HepG2 (cell line): Measurements from ENCODE around the gene P2RX5. TPM values are rescaled to one million over a fixed set of nuclear protein-coding genes. Genes with fewer than 3 reads are reported as not detected.

Source experiments
- AKAP8 ChIP-seq: sonication (generic); formaldehyde crosslinking; IDR thresholded peaks from 2 replicates; pipeline ENCODE4 v1.5.1; 2020; ENCODE audit warnings: mild to moderate bottlenecking, missing genetic modification reagents
- ASH2L ChIP-seq: fragments of 300-600, 200-600 bp; sonication (generic); IDR thresholded peaks from 2 replicates; pipeline ENCODE4 v1.7.0; 2017; ENCODE audit warnings: low read depth, mild to moderate bottlenecking, moderate library complexity, mixed read lengths, low read length; ENCODE audit not compliant: insufficient read length
- CREM ChIP-seq, 2 experiments: sonication (generic) in 1 of 2; formaldehyde crosslinking in 1 of 2; IDR thresholded peaks; 2 replicates each; pipeline versions ENCODE4 v1.4.0 to v1.6.1; 2016 to 2020; ENCODE audit warnings: antibody characterized with exemption in 1 of 2, mild to moderate bottlenecking in 1 of 2, missing genetic modification reagents in 1 of 2
- KDM2A ChIP-seq: sonication (generic); formaldehyde crosslinking; IDR thresholded peaks from 2 replicates; pipeline ENCODE4 v1.4.0; 2020; ENCODE audit warnings: low read depth, missing genetic modification reagents, borderline replicate concordance
- MATR3 ChIP-seq: sonication (generic); formaldehyde crosslinking; IDR thresholded peaks from 2 replicates; pipeline ENCODE4 v1.4.0; 2020; ENCODE audit warnings: missing genetic modification reagents
- MAZ ChIP-seq, 2 experiments: sonication (generic) in 1 of 2; formaldehyde crosslinking in 1 of 2; IDR thresholded peaks; 2 replicates each; pipeline versions ENCODE4 v1.5.0 to v1.6.1; 2012 to 2020; ENCODE audit warnings: low read depth in 2 of 2, mild to moderate bottlenecking in 2 of 2, borderline replicate concordance in 1 of 2, improper control_type of control experiment in 1 of 2, low read length in 1 of 2, missing genetic modification reagents in 1 of 2, moderate library complexity in 1 of 2
- MTA1 ChIP-seq: sonication (generic); formaldehyde crosslinking; IDR thresholded peaks from 2 replicates; pipeline ENCODE4 v1.4.0; 2020; ENCODE audit warnings: missing genetic modification reagents, mild to moderate bottlenecking, borderline replicate concordance
- MYNN ChIP-seq: sonication (generic); formaldehyde crosslinking; IDR thresholded peaks from 2 replicates; pipeline ENCODE4 v1.4.0; 2020; ENCODE audit warnings: mild to moderate bottlenecking, low read depth, missing genetic modification reagents
- PLRG1 ChIP-seq: fragments of 450-650 bp; conservative IDR thresholded peaks from 2 replicates; pipeline ENCODE4 v1.6.1; 2016
- PPARG ChIP-seq: conservative IDR thresholded peaks from 2 replicates; pipeline ENCODE4 v1.6.1; 2016; ENCODE audit warnings: missing biosample characterization, missing genetic modification reagents
- SCMH1 ChIP-seq: sonication (generic); formaldehyde crosslinking; IDR thresholded peaks from 2 replicates; pipeline ENCODE4 v1.9.0; 2021; ENCODE audit warnings: missing genetic modification reagents, mild to moderate bottlenecking, borderline replicate concordance
- ZBTB21 ChIP-seq: sonication (generic); formaldehyde crosslinking; IDR thresholded peaks from 2 replicates; pipeline ENCODE4 v1.4.0; 2020; ENCODE audit warnings: missing genetic modification reagents
- ZNF530 ChIP-seq: sonication (generic); formaldehyde crosslinking; IDR thresholded peaks from 2 replicates; pipeline ENCODE4 v1.5.0; 2020; ENCODE audit warnings: low read depth, mild to moderate bottlenecking, missing genetic modification reagents
- ZNF773 ChIP-seq: sonication (generic); formaldehyde crosslinking; IDR thresholded peaks from 2 replicates; pipeline ENCODE4 v1.4.0; 2020; ENCODE audit warnings: missing genetic modification reagents, borderline replicate concordance
- polyA plus RNA-seq, 8 experiments: library from polyadenylated mRNA; depleted of rRNA in 3 of 8; stranded (reverse) in 7 of 8; unstranded in 1 of 8; fragments of >200 nt; fragmentation: Illumina TruSeq in 4 of 8; extraction: Trizol in 4 of 8; gene quantifications; 2 replicates each; pipeline versions ENCODE4 v1.2.1 to v1.2.3, GENCODE V29; 2011 to 2016; ENCODE audit warnings: low read depth in 4 of 8, missing spikeins in 1 of 8, mixed read lengths in 1 of 8; ENCODE audit not compliant: insufficient read depth in 1 of 8
- total RNA-seq, 5 experiments: library from RNA; depleted of rRNA; stranded (reverse); fragments of >200 nt; fragmentation: Illumina TruSeq; extraction: Trizol; gene quantifications; 2 replicates each; pipeline ENCODE4 v1.2.3, GENCODE V29; 2016; ENCODE audit warnings: low read depth in 1 of 5
- TF ChIP-seq, protein P1 (sequence below): sonication (generic); formaldehyde crosslinking; IDR thresholded peaks from 2 replicates; pipeline ENCODE4 v1.5.0; 2020; ENCODE audit warnings: mild to moderate bottlenecking, missing genetic modification reagents
- TF ChIP-seq, protein P2 (sequence below): sonication (generic); formaldehyde crosslinking; IDR thresholded peaks from 2 replicates; pipeline ENCODE4 v1.4.0; 2020; ENCODE audit warnings: missing genetic modification reagents
- TF ChIP-seq, protein P3 (sequence below): IDR thresholded peaks from 2 replicates; pipeline ENCODE4 v1.6.1; 2016; ENCODE audit warnings: control low read depth
- TF ChIP-seq, protein P4 (sequence below): sonication (generic); formaldehyde crosslinking; IDR thresholded peaks from 2 replicates; pipeline ENCODE4 v1.4.0; 2020; ENCODE audit warnings: mild to moderate bottlenecking, missing genetic modification reagents
- TF ChIP-seq, protein P5 (sequence below): sonication (generic); formaldehyde crosslinking; IDR thresholded peaks from 2 replicates; pipeline ENCODE4 v1.5.0; 2020; ENCODE audit warnings: missing genetic modification reagents

The P2RX5 gene
- total and polyA plus RNA-seq, 2 of the 13 experiments (the other 11 are each of a cell fraction or from before 2014, with no cell fraction given) = 0.95 to 1.7 TPM

DNA sequence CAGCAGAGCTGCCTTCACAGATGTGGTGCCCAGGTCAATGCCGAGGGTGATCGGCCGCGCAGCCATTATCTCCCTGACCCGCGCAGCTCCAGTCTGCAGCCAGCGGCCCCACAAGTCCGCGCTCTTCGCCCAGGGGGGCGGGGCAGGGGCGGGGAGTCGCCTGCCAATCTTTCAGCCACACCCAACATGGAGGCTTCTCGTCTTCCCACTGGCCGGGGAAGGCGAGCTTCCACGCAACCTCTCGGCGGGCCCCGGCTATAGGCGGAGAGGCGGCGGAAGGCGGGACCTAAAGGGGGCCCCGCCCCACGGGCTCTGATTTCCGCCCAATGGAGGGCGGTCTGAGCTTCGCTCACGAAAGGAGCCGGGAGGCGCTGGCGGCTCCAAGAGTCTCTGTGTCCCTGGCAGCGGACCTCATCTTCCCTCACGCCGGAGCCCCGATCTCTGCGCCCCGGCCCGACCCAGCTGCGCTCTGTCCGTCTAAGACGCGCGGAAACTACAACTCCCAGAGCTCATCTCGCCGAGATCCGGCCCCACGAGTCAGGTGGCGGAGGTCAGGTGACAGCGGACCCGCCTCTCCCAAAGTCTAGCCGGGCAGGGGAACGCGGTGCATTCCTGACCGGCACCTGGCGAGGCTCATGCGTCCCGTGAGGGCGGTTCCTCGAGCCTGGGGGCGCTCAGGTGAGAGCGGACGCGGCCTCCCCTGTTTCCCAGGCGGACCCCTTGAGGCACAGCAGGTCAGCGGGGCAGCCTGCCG lies 59.6 kb downstream of the P2RX5 start, which contains the start of the genes CTNS and SHPK (continued):
- TF ChIP-seq ASH2L (peak; percentile 70), AKAP8 (CRISPR knock-in tag) (peak; percentile 47; the same call in 1 of the 2 replicates), KDM2A (CRISPR knock-in tag) (peak; percentile 69), CREM (IDR thresholded peaks at IDR 0.05) (peak; percentile 82), CREM (CRISPR knock-in tag; IDR thresholded peaks at IDR 0.05) (no peak), ZNF530 (no peak), MTA1 (CRISPR knock-in tag) (no peak), MYNN (CRISPR knock-in tag) (no peak), PPARG (CRISPR knock-in tag) (0 out of 2 replicates have a peak, but pooled peaks have one; percentile 13), MATR3 (no peak), PLRG1 (no peak), SCMH1 (no peak), MAZ (IDR thresholded peaks at IDR 0.05; ENCODE audit: borderline replicate concordance, low read depth, low read length) (no peak; the same call in none of the 2 replicates), MAZ (CRISPR knock-in tag; IDR thresholded peaks at IDR 0.05; ENCODE audit: low read depth) (peak; percentile 56; the same call in 1 of the 2 replicates), ZNF773 (CRISPR knock-in tag) (no peak; the same call in 1 of the 2 replicates), ZBTB21 (CRISPR knock-in tag) (no peak)
- TF ChIP-seq, protein P1, sequence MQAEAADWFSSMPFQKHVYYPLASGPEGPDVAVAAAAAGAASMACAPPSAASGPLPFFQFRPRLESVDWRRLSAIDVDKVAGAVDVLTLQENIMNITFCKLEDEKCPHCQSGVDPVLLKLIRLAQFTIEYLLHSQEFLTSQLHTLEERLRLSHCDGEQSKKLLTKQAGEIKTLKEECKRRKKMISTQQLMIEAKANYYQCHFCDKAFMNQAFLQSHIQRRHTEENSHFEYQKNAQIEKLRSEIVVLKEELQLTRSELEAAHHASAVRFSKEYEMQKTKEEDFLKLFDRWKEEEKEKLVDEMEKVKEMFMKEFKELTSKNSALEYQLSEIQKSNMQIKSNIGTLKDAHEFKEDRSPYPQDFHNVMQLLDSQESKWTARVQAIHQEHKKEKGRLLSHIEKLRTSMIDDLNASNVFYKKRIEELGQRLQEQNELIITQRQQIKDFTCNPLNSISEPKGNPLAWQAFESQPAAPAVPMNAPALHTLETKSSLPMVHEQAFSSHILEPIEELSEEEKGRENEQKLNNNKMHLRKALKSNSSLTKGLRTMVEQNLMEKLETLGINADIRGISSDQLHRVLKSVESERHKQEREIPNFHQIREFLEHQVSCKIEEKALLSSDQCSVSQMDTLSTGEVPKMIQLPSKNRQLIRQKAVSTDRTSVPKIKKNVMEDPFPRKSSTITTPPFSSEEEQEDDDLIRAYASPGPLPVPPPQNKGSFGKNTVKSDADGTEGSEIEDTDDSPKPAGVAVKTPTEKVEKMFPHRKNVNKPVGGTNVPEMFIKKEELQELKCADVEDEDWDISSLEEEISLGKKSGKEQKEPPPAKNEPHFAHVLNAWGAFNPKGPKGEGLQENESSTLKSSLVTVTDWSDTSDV (CRISPR knock-in tag) = peak; percentile 83; the same call in 1 of the 2 replicates
- TF ChIP-seq, protein P2, sequence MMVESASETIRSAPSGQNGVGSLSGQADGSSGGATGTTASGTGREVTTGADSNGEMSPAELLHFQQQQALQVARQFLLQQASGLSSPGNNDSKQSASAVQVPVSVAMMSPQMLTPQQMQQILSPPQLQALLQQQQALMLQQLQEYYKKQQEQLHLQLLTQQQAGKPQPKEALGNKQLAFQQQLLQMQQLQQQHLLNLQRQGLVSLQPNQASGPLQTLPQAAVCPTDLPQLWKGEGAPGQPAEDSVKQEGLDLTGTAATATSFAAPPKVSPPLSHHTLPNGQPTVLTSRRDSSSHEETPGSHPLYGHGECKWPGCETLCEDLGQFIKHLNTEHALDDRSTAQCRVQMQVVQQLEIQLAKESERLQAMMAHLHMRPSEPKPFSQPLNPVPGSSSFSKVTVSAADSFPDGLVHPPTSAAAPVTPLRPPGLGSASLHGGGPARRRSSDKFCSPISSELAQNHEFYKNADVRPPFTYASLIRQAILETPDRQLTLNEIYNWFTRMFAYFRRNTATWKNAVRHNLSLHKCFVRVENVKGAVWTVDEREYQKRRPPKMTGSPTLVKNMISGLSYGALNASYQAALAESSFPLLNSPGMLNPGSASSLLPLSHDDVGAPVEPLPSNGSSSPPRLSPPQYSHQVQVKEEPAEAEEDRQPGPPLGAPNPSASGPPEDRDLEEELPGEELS (CRISPR knock-in tag) = peak; percentile 8
- TF ChIP-seq, protein P3, sequence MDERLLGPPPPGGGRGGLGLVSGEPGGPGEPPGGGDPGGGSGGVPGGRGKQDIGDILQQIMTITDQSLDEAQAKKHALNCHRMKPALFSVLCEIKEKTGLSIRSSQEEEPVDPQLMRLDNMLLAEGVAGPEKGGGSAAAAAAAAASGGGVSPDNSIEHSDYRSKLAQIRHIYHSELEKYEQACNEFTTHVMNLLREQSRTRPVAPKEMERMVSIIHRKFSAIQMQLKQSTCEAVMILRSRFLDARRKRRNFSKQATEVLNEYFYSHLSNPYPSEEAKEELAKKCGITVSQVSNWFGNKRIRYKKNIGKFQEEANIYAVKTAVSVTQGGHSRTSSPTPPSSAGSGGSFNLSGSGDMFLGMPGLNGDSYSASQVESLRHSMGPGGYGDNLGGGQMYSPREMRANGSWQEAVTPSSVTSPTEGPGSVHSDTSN = peak; percentile 87
- TF ChIP-seq, protein P4, sequence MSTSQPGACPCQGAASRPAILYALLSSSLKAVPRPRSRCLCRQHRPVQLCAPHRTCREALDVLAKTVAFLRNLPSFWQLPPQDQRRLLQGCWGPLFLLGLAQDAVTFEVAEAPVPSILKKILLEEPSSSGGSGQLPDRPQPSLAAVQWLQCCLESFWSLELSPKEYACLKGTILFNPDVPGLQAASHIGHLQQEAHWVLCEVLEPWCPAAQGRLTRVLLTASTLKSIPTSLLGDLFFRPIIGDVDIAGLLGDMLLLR = peak; percentile 72
- TF ChIP-seq, protein P5, sequence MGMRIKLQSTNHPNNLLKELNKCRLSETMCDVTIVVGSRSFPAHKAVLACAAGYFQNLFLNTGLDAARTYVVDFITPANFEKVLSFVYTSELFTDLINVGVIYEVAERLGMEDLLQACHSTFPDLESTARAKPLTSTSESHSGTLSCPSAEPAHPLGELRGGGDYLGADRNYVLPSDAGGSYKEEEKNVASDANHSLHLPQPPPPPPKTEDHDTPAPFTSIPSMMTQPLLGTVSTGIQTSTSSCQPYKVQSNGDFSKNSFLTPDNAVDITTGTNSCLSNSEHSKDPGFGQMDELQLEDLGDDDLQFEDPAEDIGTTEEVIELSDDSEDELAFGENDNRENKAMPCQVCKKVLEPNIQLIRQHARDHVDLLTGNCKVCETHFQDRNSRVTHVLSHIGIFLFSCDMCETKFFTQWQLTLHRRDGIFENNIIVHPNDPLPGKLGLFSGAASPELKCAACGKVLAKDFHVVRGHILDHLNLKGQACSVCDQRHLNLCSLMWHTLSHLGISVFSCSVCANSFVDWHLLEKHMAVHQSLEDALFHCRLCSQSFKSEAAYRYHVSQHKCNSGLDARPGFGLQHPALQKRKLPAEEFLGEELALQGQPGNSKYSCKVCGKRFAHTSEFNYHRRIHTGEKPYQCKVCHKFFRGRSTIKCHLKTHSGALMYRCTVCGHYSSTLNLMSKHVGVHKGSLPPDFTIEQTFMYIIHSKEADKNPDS (CRISPR knock-in tag) = no peak
